ENCODE results near the gene SUPT5H. TPM values are rescaled to one million over a fixed set of nuclear protein-coding genes. Genes with fewer than 3 reads are reported as not detected.

SUPT5H gene
- total and polyA plus RNA-seq, 2 of the 13 experiments (the other 11 are each of a cell fraction or from before 2014, with no cell fraction given) = 48.2 to 51.7 TPM

- TF ChIP-seq, protein P1, sequence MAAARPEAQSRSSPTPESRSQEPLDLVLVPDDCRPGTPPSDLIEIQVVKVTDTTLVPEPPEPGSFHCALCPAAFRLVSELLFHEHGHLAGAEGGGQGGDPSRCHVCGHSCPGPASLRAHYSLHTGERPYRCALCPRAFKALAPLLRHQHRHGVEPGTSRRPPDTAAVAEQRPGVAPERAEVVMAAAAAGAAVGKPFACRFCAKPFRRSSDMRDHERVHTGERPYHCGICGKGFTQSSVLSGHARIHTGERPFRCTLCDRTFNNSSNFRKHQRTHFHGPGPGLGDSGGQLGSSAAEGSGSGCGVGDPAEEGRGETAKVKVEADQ (CRISPR knock-in tag; IDR thresholded peaks at IDR 0.05; ENCODE audit: borderline replicate concordance) = peak; percentile 44; the same call in 1 of the 2 replicates
- TF ChIP-seq, protein P2, sequence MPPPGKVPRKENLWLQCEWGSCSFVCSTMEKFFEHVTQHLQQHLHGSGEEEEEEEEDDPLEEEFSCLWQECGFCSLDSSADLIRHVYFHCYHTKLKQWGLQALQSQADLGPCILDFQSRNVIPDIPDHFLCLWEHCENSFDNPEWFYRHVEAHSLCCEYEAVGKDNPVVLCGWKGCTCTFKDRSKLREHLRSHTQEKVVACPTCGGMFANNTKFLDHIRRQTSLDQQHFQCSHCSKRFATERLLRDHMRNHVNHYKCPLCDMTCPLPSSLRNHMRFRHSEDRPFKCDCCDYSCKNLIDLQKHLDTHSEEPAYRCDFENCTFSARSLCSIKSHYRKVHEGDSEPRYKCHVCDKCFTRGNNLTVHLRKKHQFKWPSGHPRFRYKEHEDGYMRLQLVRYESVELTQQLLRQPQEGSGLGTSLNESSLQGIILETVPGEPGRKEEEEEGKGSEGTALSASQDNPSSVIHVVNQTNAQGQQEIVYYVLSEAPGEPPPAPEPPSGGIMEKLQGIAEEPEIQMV (CRISPR knock-in tag; IDR thresholded peaks at IDR 0.05; ENCODE audit: low read depth) = 0 out of 2 replicates have a peak, but pooled peaks have one; percentile 53
- TF ChIP-seq ZNF407 (CRISPR knock-in tag; IDR thresholded peaks at IDR 0.05; ENCODE audit: not compliant biosample characterization) = peak; percentile 63
- TF ChIP-seq, protein P3, sequence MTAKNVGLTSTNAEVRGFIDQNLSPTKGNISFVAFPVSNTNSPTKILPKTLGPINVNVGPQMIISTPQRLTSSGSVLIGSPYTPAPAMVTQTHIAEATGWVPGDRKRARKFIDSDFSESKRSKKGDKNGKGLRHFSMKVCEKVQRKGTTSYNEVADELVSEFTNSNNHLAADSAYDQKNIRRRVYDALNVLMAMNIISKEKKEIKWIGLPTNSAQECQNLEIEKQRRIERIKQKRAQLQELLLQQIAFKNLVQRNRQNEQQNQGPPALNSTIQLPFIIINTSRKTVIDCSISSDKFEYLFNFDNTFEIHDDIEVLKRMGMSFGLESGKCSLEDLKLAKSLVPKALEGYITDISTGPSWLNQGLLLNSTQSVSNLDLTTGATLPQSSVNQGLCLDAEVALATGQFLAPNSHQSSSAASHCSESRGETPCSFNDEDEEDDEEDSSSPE (CRISPR knock-in tag; IDR thresholded peaks at IDR 0.05) = peak; percentile 77
- no peak for TF ChIP-seq FOXM1 (CRISPR knock-in tag; IDR thresholded peaks at IDR 0.05)
- no peak for TF ChIP-seq PCBP2 (optimal IDR thresholded peaks at IDR 0.05; ENCODE audit: low read depth, low read length, poor library complexity, severe bottlenecking)
- peak; percentile 72 for TF ChIP-seq POLR2AphosphoS5 (IDR thresholded peaks at IDR 0.05; ENCODE audit: low read depth, low read length)
- TF ChIP-seq SMAD1 (CRISPR knock-in tag; IDR thresholded peaks at IDR 0.05; ENCODE audit: borderline replicate concordance, low read depth) = peak; percentile 93; the same call in 1 of the 2 replicates
- no peak for TF ChIP-seq ZNF484 (CRISPR knock-in tag; IDR thresholded peaks at IDR 0.05; ENCODE audit: borderline replicate concordance, low read depth)
- TF ChIP-seq HMG20B (CRISPR knock-in tag; conservative IDR thresholded peaks at IDR 0.05) = 0 out of 2 replicates have a peak, but pooled peaks have one; percentile 24
- TF ChIP-seq TCF7 (IDR thresholded peaks at IDR 0.05; ENCODE audit: low read depth) = no peak
- no peak for TF ChIP-seq ZKSCAN1 (IDR thresholded peaks at IDR 0.05; ENCODE audit: low read length)
- no peak for TF ChIP-seq SRSF4 (IDR thresholded peaks at IDR 0.05; ENCODE audit: low read depth, low read length, poor library complexity, severe bottlenecking)
- no peak for TF ChIP-seq ZNF781 (CRISPR knock-in tag; IDR thresholded peaks at IDR 0.05; ENCODE audit: borderline replicate concordance, not compliant biosample characterization)
- TF ChIP-seq KDM4B (CRISPR knock-in tag; IDR thresholded peaks at IDR 0.05) = peak; percentile 22; the same call in 1 of the 2 replicates
- TF ChIP-seq ZSCAN31 (CRISPR knock-in tag; IDR thresholded peaks at IDR 0.05; ENCODE audit: low read depth) = peak; percentile 42; the same call in 1 of the 2 replicates
Observed at GRCh38 chr19:39480337-39481228, 35.2 kb downstream of the SUPT5H start, which contains the start of gene TIMM50 (continued).
